H9 (cell line): Measurements from ENCODE around the gene CCBE1. TPM values are rescaled to one million over a fixed set of nuclear protein-coding genes. Genes with fewer than 3 reads are reported as not detected.

Source experiments
- DNase-seq: peaks from one replicate; pipeline ENCODE4 v3.0.0-alpha.2; 2017
- H2AFZ ChIP-seq: one replicate; pipeline ENCODE4 v1.6.1; 2013; ENCODE audit warnings: mild to moderate bottlenecking, low read length, control low read depth, moderate library complexity
- H2AK5ac ChIP-seq: 2 replicates; pipeline ENCODE4 v1.6.1; 2013; ENCODE audit warnings: low read length, control low read depth, mixed read lengths; ENCODE audit not compliant: insufficient read length
- H2BK120ac ChIP-seq: one replicate; pipeline ENCODE4 v1.6.1; 2013; ENCODE audit warnings: low read depth, mild to moderate bottlenecking, low read length, control low read depth, inconsistent platforms; ENCODE audit not compliant: poor library complexity, severe bottlenecking
- H2BK12ac ChIP-seq: 2 replicates; pipeline ENCODE4 v1.6.1; 2013; ENCODE audit warnings: low read length, control low read depth, mixed read lengths, low read depth; ENCODE audit not compliant: insufficient read length
- H2BK15ac ChIP-seq: 2 replicates; pipeline ENCODE4 v1.6.1; 2013; ENCODE audit warnings: low read depth, low read length, control low read depth
- H2BK20ac ChIP-seq: one replicate; pipeline ENCODE4 v1.6.1; 2013; ENCODE audit warnings: low read depth, mild to moderate bottlenecking, low read length, control low read depth, inconsistent platforms; ENCODE audit not compliant: poor library complexity, severe bottlenecking
- H2BK5ac ChIP-seq: 2 replicates; pipeline ENCODE4 v1.6.1; 2013; ENCODE audit warnings: low read length, control low read depth, mixed read lengths; ENCODE audit not compliant: insufficient read length
- H3K14ac ChIP-seq: 2 replicates; pipeline ENCODE4 v1.6.1; 2013; ENCODE audit warnings: low read length, control low read depth; ENCODE audit not compliant: insufficient read depth
- H3K18ac ChIP-seq: 2 replicates; pipeline ENCODE4 v1.6.1; 2013; ENCODE audit warnings: low read depth, mild to moderate bottlenecking, mixed read lengths, low read length, control low read depth; ENCODE audit not compliant: insufficient read length
- H3K23ac ChIP-seq: 2 replicates; pipeline ENCODE4 v1.6.1; 2013; ENCODE audit warnings: low read length, control low read depth, mixed read lengths, low read depth; ENCODE audit not compliant: insufficient read length
- H3K23me2 ChIP-seq: 2 replicates; pipeline ENCODE4 v1.6.1; 2013; ENCODE audit warnings: low read depth, mild to moderate bottlenecking, mixed read lengths, low read length, control low read depth; ENCODE audit not compliant: insufficient read length, poor library complexity, severe bottlenecking
- H3K27ac ChIP-seq: 2 replicates; pipeline ENCODE4 v1.5.1; 2013; ENCODE audit warnings: low read length, control low read depth, mixed read lengths, low read depth; ENCODE audit not compliant: insufficient read length
- H3K27me3 ChIP-seq: 2 replicates; pipeline ENCODE4 v1.6.1; 2013; ENCODE audit warnings: low read length, control low read depth, inconsistent platforms; ENCODE audit not compliant: insufficient read depth
- H3K4ac ChIP-seq: 2 replicates; pipeline ENCODE4 v1.6.1; 2013; ENCODE audit warnings: low read depth, mild to moderate bottlenecking, control low read depth, inconsistent platforms, low read length, moderate library complexity
- H3K4me1 ChIP-seq: 2 replicates; pipeline ENCODE4 v1.6.1; 2013; ENCODE audit warnings: low read length, control low read depth, inconsistent platforms; ENCODE audit not compliant: insufficient read depth
- H3K4me2 ChIP-seq: 2 replicates; pipeline ENCODE4 v1.6.1; 2013; ENCODE audit warnings: low read length, control low read depth, mixed read lengths; ENCODE audit not compliant: insufficient read length, insufficient read depth
- H3K56ac ChIP-seq: 2 replicates; pipeline ENCODE4 v1.6.1; 2013; ENCODE audit warnings: low read depth, mild to moderate bottlenecking, mixed read lengths, low read length, control low read depth; ENCODE audit not compliant: insufficient read length
- H3K79me1 ChIP-seq: 2 replicates; pipeline ENCODE4 v1.6.1; 2013; ENCODE audit warnings: low read depth, mild to moderate bottlenecking, moderate library complexity, low read length, control low read depth, inconsistent platforms; ENCODE audit not compliant: insufficient read depth, poor library complexity, severe bottlenecking
- H3K79me2 ChIP-seq: 2 replicates; pipeline ENCODE4 v1.6.1; 2013; ENCODE audit warnings: low read length, control low read depth, inconsistent platforms; ENCODE audit not compliant: insufficient read depth
- H3K9ac ChIP-seq: 2 replicates; pipeline ENCODE4 v1.6.1; 2013; ENCODE audit warnings: low read length, control low read depth, mixed read lengths; ENCODE audit not compliant: insufficient read length; ENCODE audit errors: extremely low read depth
- H3K9me3 ChIP-seq: one replicate; pipeline ENCODE4 v1.6.1; 2013; ENCODE audit warnings: low read depth, low read length, inconsistent platforms; ENCODE audit not compliant: control insufficient read depth
- H3T11ph ChIP-seq: one replicate; pipeline ENCODE4 v1.6.1; 2013; ENCODE audit warnings: mild to moderate bottlenecking, low read length, control low read depth, inconsistent platforms
- H4K20me1 ChIP-seq: one replicate; pipeline ENCODE4 v1.6.1; 2013; ENCODE audit not compliant: control insufficient read depth, insufficient read length, insufficient read depth
- H4K5ac ChIP-seq: 2 replicates; pipeline ENCODE4 v1.6.1; 2013; ENCODE audit warnings: low read depth, mild to moderate bottlenecking, mixed read lengths, low read length, control low read depth; ENCODE audit not compliant: insufficient read length
- H4K8ac ChIP-seq: replicated peaks from 2 replicates; pipeline ENCODE4 v1.6.1; 2013; ENCODE audit warnings: low read length, control low read depth, mixed read lengths, low read depth; ENCODE audit not compliant: insufficient read length
- H4K91ac ChIP-seq: 2 replicates; pipeline ENCODE4 v1.6.1; 2013; ENCODE audit warnings: low read depth, mild to moderate bottlenecking, moderate library complexity, mixed read lengths, low read length, control low read depth; ENCODE audit not compliant: insufficient read length
- H3K27ac Mint-ChIP-seq, 3 experiments: 2 replicates in 2 of 3; 3 replicates in 1 of 3; pipeline ENCODE4 v1.8.0; 2020 to 2021; ENCODE audit warnings: mixed read lengths in 3 of 3, mild to moderate bottlenecking in 1 of 3, moderate library complexity in 1 of 3
- H3K27me3 Mint-ChIP-seq: 2 replicates; pipeline ENCODE4 v1.8.0; 2021; ENCODE audit warnings: low read depth, mild to moderate bottlenecking, moderate library complexity, mixed read lengths
- H3K36me3 Mint-ChIP-seq, 3 experiments: 2 replicates in 2 of 3; 3 replicates in 1 of 3; pipeline ENCODE4 v1.8.0; 2020 to 2021; ENCODE audit warnings: low read depth in 3 of 3, mixed read lengths in 3 of 3; ENCODE audit not compliant: insufficient read depth in 1 of 3
- H3K4me1 Mint-ChIP-seq, 2 experiments: 2 replicates each; pipeline ENCODE4 v1.8.0; 2020; ENCODE audit warnings: mixed read lengths in 2 of 2
- H3K4me3 Mint-ChIP-seq, 2 experiments: 2 replicates in 1 of 2; 3 replicates in 1 of 2; pipeline ENCODE4 v1.8.0; 2020 to 2021; ENCODE audit warnings: mild to moderate bottlenecking in 2 of 2, mixed read lengths in 2 of 2, moderate library complexity in 1 of 2
- H3K9me3 Mint-ChIP-seq, 2 experiments: 2 replicates in 1 of 2; 3 replicates in 1 of 2; pipeline ENCODE4 v1.8.0; 2020; ENCODE audit warnings: mild to moderate bottlenecking in 2 of 2, mixed read lengths in 2 of 2, moderate library complexity in 1 of 2
- WGBS: extraction: QIAGEN DNeasy Blood & Tissue Kit; methylation state at CpG from one replicate; pipeline ENCODE4 v1.1.7; 2013; ENCODE audit warnings: missing lambda C conversion rate, low lambda C conversion rate, mixed read lengths; ENCODE audit not compliant: insufficient read length; ENCODE audit errors: extremely low coverage; 5-methylcytosine and 5-hydroxymethylcytosine counted together
- total RNA-seq: library from RNA; stranded (reverse); gene quantifications from 2 replicates; pipeline ENCODE4 v1.2.1, GENCODE V29; 2021
- TF ChIP-seq, protein P1 (sequence below): fragments of 200-600 bp; sonication (generic); conservative IDR thresholded peaks from 3 replicates; pipeline ENCODE4 v1.8.0; 2021; ENCODE audit warnings: antibody characterized with exemption, mild to moderate bottlenecking

The CCBE1 gene
- total RNA-seq, 1 experiment from 2014 or later, result 0.39 TPM

DNA sequence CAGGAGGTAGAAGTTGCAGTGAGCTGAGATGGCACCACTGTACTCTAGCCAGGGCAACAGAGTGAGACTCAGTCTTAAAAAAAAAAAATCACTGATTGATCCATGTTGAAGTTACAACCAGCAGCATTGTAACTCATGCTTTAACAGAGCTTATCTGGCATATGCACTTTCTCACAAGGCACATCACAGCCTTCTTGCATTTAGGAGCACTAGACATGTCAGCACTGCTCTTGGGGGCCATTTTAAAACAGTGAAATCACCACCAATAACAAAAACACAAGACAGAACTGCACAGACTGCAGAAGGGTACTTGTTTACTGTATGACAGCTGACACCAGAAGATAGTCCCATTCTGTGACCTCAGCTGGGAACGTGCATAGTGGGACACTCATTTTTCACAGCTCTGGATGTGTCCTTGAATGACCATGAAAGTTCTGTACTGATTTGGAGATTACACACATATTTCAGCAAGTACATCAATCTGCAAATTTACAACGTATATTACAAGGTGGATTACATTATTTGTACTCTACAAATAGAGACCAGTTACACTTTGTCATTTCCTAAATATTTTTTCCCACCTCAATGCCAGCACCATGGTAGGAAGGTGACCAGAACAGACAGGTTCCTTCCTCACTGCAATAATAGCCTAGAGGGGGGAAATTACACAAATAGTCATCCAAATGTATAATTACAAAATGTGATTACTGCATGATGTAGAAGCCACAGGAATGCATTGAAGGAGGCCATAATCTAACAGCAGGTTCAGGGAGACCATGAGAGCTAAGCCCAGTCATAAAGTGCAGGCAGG lies 35.1 kb downstream of the CCBE1 start:
- no peak overlapping the region for H4K8ac ChIP-seq
- no peaks in the 10 kb centered on the region for H3K79me2 ChIP-seq
- no peaks in the 10 kb centered on the region; the same call in 1 of the 2 replicates for H3K27me3 Mint-ChIP-seq
- H2BK15ac ChIP-seq, result no peak overlapping the region
- no peaks in the 10 kb centered on the region for H3K9me3 Mint-ChIP-seq
- no peak overlapping the region for H2BK120ac ChIP-seq
- H2BK20ac ChIP-seq, result no peak overlapping the region
- H3K23ac ChIP-seq, result no peak overlapping the region
- no peak overlapping the region for H2AK5ac ChIP-seq
- H3K23me2 ChIP-seq, result no peaks in the 10 kb centered on the region
- no CpG with 5 or more reads among the region's 2 CpGs for WGBS
- H3K4me2 ChIP-seq, result no peak overlapping the region
- H3K36me3 Mint-ChIP-seq, result no peaks in the 10 kb centered on the region
- H3K14ac ChIP-seq, result no peak overlapping the region
- no peak overlapping the region for H3T11ph ChIP-seq
- H3K79me1 ChIP-seq, result no peaks in the 10 kb centered on the region
- no peak overlapping the region for H3K4me3 Mint-ChIP-seq
- no peak overlapping the region for H2BK12ac ChIP-seq
- H3K27ac Mint-ChIP-seq, result no peak overlapping the region
- H3K9ac ChIP-seq, result no peak overlapping the region
- no peak for DNase-seq
- H2BK5ac ChIP-seq, result no peak overlapping the region
- H2AFZ ChIP-seq, result no peak overlapping the region
- no peak overlapping the region for H4K5ac ChIP-seq
- no peak overlapping the region for H3K27ac ChIP-seq
- H3K4me1 ChIP-seq, result no peaks in the 10 kb centered on the region
- H4K20me1 ChIP-seq, result no peaks in the 10 kb centered on the region
- peaks cover 4 to 9% of the 10 kb centered on the region in 2 experiments for H3K4me1 Mint-ChIP-seq
- no peaks in the 10 kb centered on the region for H3K27me3 ChIP-seq
- no peaks in the 10 kb centered on the region for H3K9me3 ChIP-seq
- TF ChIP-seq, protein P1, sequence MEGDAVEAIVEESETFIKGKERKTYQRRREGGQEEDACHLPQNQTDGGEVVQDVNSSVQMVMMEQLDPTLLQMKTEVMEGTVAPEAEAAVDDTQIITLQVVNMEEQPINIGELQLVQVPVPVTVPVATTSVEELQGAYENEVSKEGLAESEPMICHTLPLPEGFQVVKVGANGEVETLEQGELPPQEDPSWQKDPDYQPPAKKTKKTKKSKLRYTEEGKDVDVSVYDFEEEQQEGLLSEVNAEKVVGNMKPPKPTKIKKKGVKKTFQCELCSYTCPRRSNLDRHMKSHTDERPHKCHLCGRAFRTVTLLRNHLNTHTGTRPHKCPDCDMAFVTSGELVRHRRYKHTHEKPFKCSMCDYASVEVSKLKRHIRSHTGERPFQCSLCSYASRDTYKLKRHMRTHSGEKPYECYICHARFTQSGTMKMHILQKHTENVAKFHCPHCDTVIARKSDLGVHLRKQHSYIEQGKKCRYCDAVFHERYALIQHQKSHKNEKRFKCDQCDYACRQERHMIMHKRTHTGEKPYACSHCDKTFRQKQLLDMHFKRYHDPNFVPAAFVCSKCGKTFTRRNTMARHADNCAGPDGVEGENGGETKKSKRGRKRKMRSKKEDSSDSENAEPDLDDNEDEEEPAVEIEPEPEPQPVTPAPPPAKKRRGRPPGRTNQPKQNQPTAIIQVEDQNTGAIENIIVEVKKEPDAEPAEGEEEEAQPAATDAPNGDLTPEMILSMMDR, result no peak
- no peak overlapping the region for H4K91ac ChIP-seq
- H3K4ac ChIP-seq, result no peak overlapping the region
- H3K56ac ChIP-seq, result no peak overlapping the region
- no peak overlapping the region for H3K18ac ChIP-seq
